ENCODE data around the gene AGBL3. TPM values are rescaled to one million over a fixed set of nuclear protein-coding genes. Genes with fewer than 3 reads are reported as not detected.
"Not testable (repeated sequence)": the region's sequence is repeated elsewhere in the genome, so short reads cannot be mapped to it uniquely, and the experiment has no call there.

The AGBL3 gene
- total RNA-seq, 1 donor from 2014 or later, result 8.8 TPM

GRCh38 chr7:135012229-135012628, 25.9 kb downstream of the AGBL3 start:
- Mint-ChIP-seq H3K27me3 (no peaks in the 10 kb centered on the region), H3K4me1 (ENCODE audit: low read depth) (no peaks in the 10 kb centered on the region), H3K9me3 (ENCODE audit: low read depth) (peaks cover 13% of the 10 kb centered on the region), H3K27ac (no peak overlapping the region), H3K36me3 (ENCODE audit: insufficient read depth) (peaks cover 6% of the 10 kb centered on the region), H3K4me3 (ENCODE audit: low read depth) (no peak overlapping the region)
- no peak for TF ChIP-seq CTCF (IDR thresholded peaks at IDR 0.05; ENCODE audit: unreplicated experiment)
- DNase-seq (ENCODE audit: low spot score, unreplicated experiment), result no peak

- DNase-seq (ENCODE audit: low spot score, unreplicated experiment), result no peak
- no peaks in the 10 kb centered on the region for H3K27me3 Mint-ChIP-seq
- TF ChIP-seq CTCF (IDR thresholded peaks at IDR 0.05; ENCODE audit: unreplicated experiment), result no peak
- peaks cover 4% of the 10 kb centered on the region for H3K36me3 Mint-ChIP-seq (ENCODE audit: insufficient read depth)
- H3K4me1 Mint-ChIP-seq (ENCODE audit: low read depth), result no peaks in the 10 kb centered on the region
- H3K4me3 Mint-ChIP-seq (ENCODE audit: low read depth), result no peak overlapping the region
- no peak overlapping the region for H3K27ac Mint-ChIP-seq
- H3K9me3 Mint-ChIP-seq (ENCODE audit: low read depth), result peaks cover 20% of the 10 kb centered on the region
Observed at GRCh38 chr7:135023622-135024021, 37.3 kb downstream of the AGBL3 start.

- Mint-ChIP-seq H3K27me3 (no peaks in the 10 kb centered on the region), H3K9me3 (ENCODE audit: low read depth) (peaks cover 16% of the 10 kb centered on the region), H3K27ac (no peak overlapping the region), H3K4me1 (ENCODE audit: low read depth) (no peaks in the 10 kb centered on the region), H3K4me3 (ENCODE audit: low read depth) (no peak overlapping the region), H3K36me3 (ENCODE audit: insufficient read depth) (peaks cover 2% of the 10 kb centered on the region)
- no peak for TF ChIP-seq CTCF (IDR thresholded peaks at IDR 0.05; ENCODE audit: unreplicated experiment)
- no peak for DNase-seq (ENCODE audit: low spot score, unreplicated experiment)
Observed at GRCh38 chr7:135035252-135035651, 48.9 kb downstream of the AGBL3 start.

- not testable (repeated sequence) for H3K27ac Mint-ChIP-seq; H3K4me3 Mint-ChIP-seq (ENCODE audit: low read depth); H3K27me3 Mint-ChIP-seq; H3K4me1 Mint-ChIP-seq (ENCODE audit: low read depth); DNase-seq (ENCODE audit: low spot score, unreplicated experiment)
- peaks cover 37% of the 10 kb centered on the region for H3K9me3 Mint-ChIP-seq (ENCODE audit: low read depth)
- peaks cover 16% of the 10 kb centered on the region for H3K36me3 Mint-ChIP-seq (ENCODE audit: insufficient read depth)
Observed at GRCh38 chr7:135067017-135067416, 80.7 kb downstream of the AGBL3 start.

GRCh38 chr7:135074096-135074495, 87.8 kb downstream of the AGBL3 start:
- no peak for DNase-seq (ENCODE audit: low spot score, unreplicated experiment)
- H3K9me3 Mint-ChIP-seq (ENCODE audit: low read depth), result peaks cover 11% of the 10 kb centered on the region
- H3K4me3 Mint-ChIP-seq (ENCODE audit: low read depth), result no peak overlapping the region
- no peak overlapping the region for H3K27ac Mint-ChIP-seq
- H3K4me1 Mint-ChIP-seq (ENCODE audit: low read depth), result no peaks in the 10 kb centered on the region
- no peaks in the 10 kb centered on the region for H3K27me3 Mint-ChIP-seq
- H3K36me3 Mint-ChIP-seq (ENCODE audit: insufficient read depth), result peaks cover 3% of the 10 kb centered on the region
- TF ChIP-seq CTCF (IDR thresholded peaks at IDR 0.05; ENCODE audit: unreplicated experiment), result no peak

GRCh38 chr7:135074531-135074930, 88.2 kb downstream of the AGBL3 start:
- Mint-ChIP-seq H3K27ac (no peak overlapping the region), H3K4me3 (ENCODE audit: low read depth) (no peak overlapping the region), H3K36me3 (ENCODE audit: insufficient read depth) (peaks cover 3% of the 10 kb centered on the region), H3K9me3 (ENCODE audit: low read depth) (peaks cover 8% of the 10 kb centered on the region), H3K4me1 (ENCODE audit: low read depth) (no peaks in the 10 kb centered on the region), H3K27me3 (no peaks in the 10 kb centered on the region)
- no peak for TF ChIP-seq CTCF (IDR thresholded peaks at IDR 0.05; ENCODE audit: unreplicated experiment)
- DNase-seq (ENCODE audit: low spot score, unreplicated experiment), result no peak
